ENCODE measurements around the gene HMMR. TPM values are rescaled to one million over a fixed set of nuclear protein-coding genes. Genes with fewer than 3 reads are reported as not detected.

The HMMR gene
- total and polyA plus RNA-seq, 2 of the 4 experiments (the other 2 are of a cell fraction), result 13.0 to 24.6 TPM

GRCh38 chr5:163456029-163456589 lies 4.3 kb upstream of the HMMR start:
- TF ChIP-seq BHLHE40 (IDR thresholded peaks at IDR 0.05; ENCODE audit: low read depth, low read length) (no peak), MAFK (IDR thresholded peaks at IDR 0.05; ENCODE audit: low read depth, low read length) (peak; percentile 28; the same call in 1 of the 2 replicates)
- intact Hi-C loops (cut with micrococcal nuclease), result no loop called here
- no peak overlapping the region for H3K4me2 ChIP-seq (ENCODE audit: low read depth, low read length)
- H3K36me3 ChIP-seq (ENCODE audit: control insufficient read depth, insufficient read depth, low read length), result peaks cover 7% of the 10 kb centered on the region
- no peak overlapping the region for H2BK20ac ChIP-seq (ENCODE audit: low read depth, low read length)
- no peak overlapping the region for H2AK5ac ChIP-seq (ENCODE audit: low read depth, low read length)
- no peak overlapping the region for H2AK9ac ChIP-seq (replicated peaks; ENCODE audit: low read depth, low read length, poor library complexity)
- H3K27me3 ChIP-seq (ENCODE audit: control insufficient read depth, insufficient read depth, low read length), result no peaks in the 10 kb centered on the region
- WGBS, 2 experiments (ENCODE audit: extremely low coverage in 2 of 2, insufficient read length in 1 of 2), result no CpG with 5 or more reads among the region's 2 CpGs
- H2BK5ac ChIP-seq (ENCODE audit: low read depth, low read length, poor library complexity, severe bottlenecking), result no peak overlapping the region
- no TSS peak for BruUV-seq (replicated peaks)
- no peak overlapping the region for H4K8ac ChIP-seq (ENCODE audit: low read depth in 2 of 2, low read length in 2 of 2)
- no peak overlapping the region for H3K23ac ChIP-seq (ENCODE audit: low read depth, low read length)
- H3K27ac ChIP-seq (ENCODE audit: insufficient read depth, low read length), result no peak overlapping the region
- H3K4ac ChIP-seq (ENCODE audit: low read depth, low read length), result no peak overlapping the region
- DNase-seq (no peak), ATAC-seq (ENCODE audit: low read depth) (no peak)
- H3K9ac ChIP-seq (ENCODE audit: low read depth, low read length), result no peak overlapping the region
- ChIA-PET POLR2A (ENCODE audit: unreplicated experiment) (no interaction called here), CTCF (no interaction called here)
- dilution Hi-C loops (cut with HindIII; ENCODE audit: low sequenced_read_pairs, unreplicated experiment), result no loop called here
- no peak overlapping the region for H2AFZ ChIP-seq (replicated peaks; ENCODE audit: low read length, poor library complexity)
- H3K14ac ChIP-seq (replicated peaks; ENCODE audit: low read depth, low read length), result no peak overlapping the region
- no peaks in the 10 kb centered on the region for H3K9me1 ChIP-seq (ENCODE audit: insufficient read depth, low read length)
- no peaks in the 10 kb centered on the region for H3K9me3 ChIP-seq (ENCODE audit: control insufficient read depth, insufficient read depth, low read length)
- H4K91ac ChIP-seq (ENCODE audit: insufficient read depth, low read depth, low read length), result no peak overlapping the region
- H4K5ac ChIP-seq (ENCODE audit: low read depth, low read length), result no peak overlapping the region
- peaks cover 14% of the 10 kb centered on the region in 2 experiments; a peak in 1 of 4 replicates for H3K79me1 ChIP-seq (ENCODE audit: low read depth in 1 of 2, low read length in 2 of 2)
- H4K20me1 ChIP-seq (ENCODE audit: insufficient read depth, low read length), result no peaks in the 10 kb centered on the region
- H3K18ac ChIP-seq (ENCODE audit: low read depth, low read length), result no peak overlapping the region
- H3K4me3 ChIP-seq (ENCODE audit: insufficient read depth, low read depth, low read length), result no peak overlapping the region
- in situ Hi-C loops (cut with MboI; ENCODE audit: low sequenced_read_pairs), result no loop called here
- H3K4me1 ChIP-seq (ENCODE audit: control insufficient read depth, insufficient read depth, low read length), result no peaks in the 10 kb centered on the region
- no peak overlapping the region for H2BK120ac ChIP-seq (ENCODE audit: low read depth, low read length)
- H2BK15ac ChIP-seq (ENCODE audit: low read depth, low read length), result no peak overlapping the region
- no peak overlapping the region for H3K56ac ChIP-seq (ENCODE audit: extremely low read depth, insufficient read depth, low read length)

All from IMR-90 (cell line).